Measurements from ENCODE around the gene LAMA3.
A peak's percentile ranks its signal among the peaks of the same experiment; 100 is the strongest.

The LAMA3 gene

GRCh38 chr18:23793051-23793450, 103.8 kb downstream of the LAMA3 start:
- no peak overlapping the region for H3K4me3 ChIP-seq (ENCODE audit: low read length)
- no peak for TF ChIP-seq CTCF (IDR thresholded peaks at IDR 0.05; ENCODE audit: insufficient read depth, low read depth, low read length, missing control alignments)

GRCh38 chr18:23793985-23794867, 105.0 kb downstream of the LAMA3 start:
- no peak for DNase-seq (ENCODE audit: low read depth)
- no peak overlapping the region for H3K4me3 ChIP-seq (ENCODE audit: low read length)
- no peak for TF ChIP-seq CTCF (IDR thresholded peaks at IDR 0.05; ENCODE audit: insufficient read depth, low read depth, low read length, missing control alignments)

More at GRCh38 chr18:23793051-23793450, 103.8 kb downstream of the LAMA3 start:
- DNase-seq (ENCODE audit: low read depth): no peak

GRCh38 chr18:23798249-23798648, 109.0 kb downstream of the LAMA3 start:
- no peak for TF ChIP-seq CTCF (IDR thresholded peaks at IDR 0.05; ENCODE audit: insufficient read depth, low read depth, low read length, missing control alignments)
- no peak for DNase-seq (ENCODE audit: low read depth)
- H3K4me3 ChIP-seq (ENCODE audit: low read length): no peak overlapping the region

GRCh38 chr18:23798824-23799223, 109.6 kb downstream of the LAMA3 start:
- peak; percentile 82 for DNase-seq (ENCODE audit: low read depth)

GRCh38 chr18:23799540-23799939, 110.3 kb downstream of the LAMA3 start:
- no peak for TF ChIP-seq CTCF (IDR thresholded peaks at IDR 0.05; ENCODE audit: insufficient read depth, low read depth, low read length, missing control alignments)
- H3K4me3 ChIP-seq (ENCODE audit: low read length): no peak overlapping the region
- DNase-seq (ENCODE audit: low read depth): no peak

More at GRCh38 chr18:23798824-23799223, 109.6 kb downstream of the LAMA3 start:
- TF ChIP-seq CTCF (IDR thresholded peaks at IDR 0.05; ENCODE audit: insufficient read depth, low read depth, low read length, missing control alignments): no peak
- H3K4me3 ChIP-seq (ENCODE audit: low read length): no peak overlapping the region

GRCh38 chr18:23800902-23801301, 111.6 kb downstream of the LAMA3 start:
- no peak for DNase-seq (ENCODE audit: low read depth)
- TF ChIP-seq CTCF (IDR thresholded peaks at IDR 0.05; ENCODE audit: insufficient read depth, low read depth, low read length, missing control alignments): no peak
- no peak overlapping the region for H3K4me3 ChIP-seq (ENCODE audit: low read length)

GRCh38 chr18:23802817-23803216, 113.6 kb downstream of the LAMA3 start:
- H3K4me3 ChIP-seq (ENCODE audit: low read length): no peak overlapping the region
- no peak for TF ChIP-seq CTCF (IDR thresholded peaks at IDR 0.05; ENCODE audit: insufficient read depth, low read depth, low read length, missing control alignments)
- DNase-seq (ENCODE audit: low read depth): no peak
